PC-3 (cell line): ENCODE data around the gene IRAK4. TPM values are rescaled to one million over a fixed set of nuclear protein-coding genes. Genes with fewer than 3 reads are reported as not detected.

Experiments
- ATAC-seq: fragments of 200-7000 bp; cut with Tn5 transposase; 2 replicates; pipeline ENCODE4 v1.9.1; 2020; ENCODE audit warnings: mild to moderate bottlenecking, moderate library complexity
- BruUV-seq: library from RNA; stranded (reverse); fragments of 400-500 nt; replicated peaks from 2 replicates; lab custom pipeline; 2021; lab: Mats Ljungman, UMichigan
- CTCF ChIA-PET: fragments of 300-600 bp; sonication (Branson Sonifier 250); formaldehyde crosslinking; loops from one replicate; lab custom pipeline; 2022; ENCODE audit warnings: antibody characterized with exemption; lab: Charles Lee
- POLR2A ChIA-PET: fragments of 300-600 bp; sonication (Branson Sonifier 250); formaldehyde crosslinking; loops from one replicate; lab custom pipeline; 2022; ENCODE audit warnings: antibody characterized with exemption; ENCODE audit not compliant: unreplicated experiment; lab: Charles Lee
- DNase-seq: peaks from one replicate; pipeline ENCODE4 v3.0.0-alpha.2; 2015
- H2AFZ ChIP-seq: fragments of 300-600 bp; sonication (generic); 2 replicates; pipeline ENCODE4 v1.6.0; 2016; ENCODE audit warnings: antibody characterized with exemption, low read length
- H3F3A ChIP-seq: fragments of 300-600 bp; sonication (generic); one replicate; pipeline ENCODE4 v1.6.0; 2017; ENCODE audit warnings: antibody characterized with exemption, low read length, control low read depth, mild to moderate bottlenecking; ENCODE audit not compliant: unreplicated experiment
- H3K27ac ChIP-seq: fragments of 300-600 bp; sonication (generic); 2 replicates; pipeline ENCODE4 v1.5.1; 2016; ENCODE audit warnings: mild to moderate bottlenecking, low read length
- H3K27me3 ChIP-seq: fragments of 300-600 bp; sonication (generic); 2 replicates; pipeline ENCODE4 v1.6.1; 2016; ENCODE audit warnings: low read length, mixed read lengths
- H3K36me3 ChIP-seq: fragments of 300-600 bp; sonication (generic); 2 replicates; pipeline ENCODE4 v1.6.1; 2016; ENCODE audit warnings: low read depth, mixed run types, low read length, mixed read lengths
- H3K4me1 ChIP-seq: fragments of 300-600 bp; sonication (generic); 2 replicates; pipeline ENCODE4 v1.5.1; 2016; ENCODE audit warnings: low read length; ENCODE audit not compliant: insufficient read depth
- H3K4me2 ChIP-seq: fragments of 300-600 bp; sonication (generic); 2 replicates; pipeline ENCODE4 v1.6.0; 2016; ENCODE audit warnings: low read length
- H3K4me3 ChIP-seq: fragments of 300-600 bp; sonication (generic); 2 replicates; pipeline ENCODE4 v1.5.1; 2016; ENCODE audit warnings: mild to moderate bottlenecking, low read length, mixed read lengths
- H3K79me2 ChIP-seq: fragments of 300-600 bp; sonication (generic); 2 replicates; pipeline ENCODE4 v1.6.1; 2017; ENCODE audit warnings: low read length, mixed read lengths
- H3K9ac ChIP-seq: fragments of 300-600 bp; sonication (generic); 2 replicates; pipeline ENCODE4 v1.6.0; 2016; ENCODE audit warnings: mild to moderate bottlenecking, low read length
- H3K9me2 ChIP-seq: fragments of 300-600 bp; sonication (generic); replicated peaks from 2 replicates; pipeline ENCODE4 v1.6.1; 2016; ENCODE audit warnings: mixed run types, low read length, mixed read lengths
- H3K9me3 ChIP-seq: fragments of 300-600 bp; sonication (generic); 2 replicates; pipeline ENCODE4 v1.6.1; 2016; ENCODE audit warnings: low read length, mixed read lengths
- H4K20me1 ChIP-seq: fragments of 300-600 bp; sonication (generic); 2 replicates; pipeline ENCODE4 v1.6.1; 2016; ENCODE audit warnings: low read length, mixed read lengths
- EZH2 ChIP-seq: fragments of 300-600 bp; sonication (generic); IDR thresholded peaks from one replicate; pipeline ENCODE4 v1.6.1; 2017; ENCODE audit warnings: antibody characterized with exemption, mild to moderate bottlenecking, low read length; ENCODE audit not compliant: unreplicated experiment
- EZH2phosphoT487 ChIP-seq: fragments of 300-600 bp; sonication (generic); IDR thresholded peaks from 2 replicates; pipeline ENCODE4 v1.6.1; 2018; ENCODE audit warnings: mild to moderate bottlenecking, antibody characterized with exemption, low read length, borderline replicate concordance
- intact Hi-C: fragments of 100-400 bp; cut with micrococcal nuclease; formaldehyde crosslinking; loops from 2 replicates; pipeline ENCODE4 v1.9.0; 2023
- total RNA-seq: library from RNA; depleted of rRNA; stranded (reverse); fragments of >200 nt; gene quantifications from 2 replicates; pipeline ENCODE4 v1.2.3, GENCODE V29; 2014
- TF ChIP-seq, protein P1 (sequence below): fragments of 300-600 bp; sonication (generic); conservative IDR thresholded peaks from 2 replicates; pipeline ENCODE4 v1.5.1; 2017; ENCODE audit warnings: antibody characterized with exemption, low read depth, mild to moderate bottlenecking, low read length

The IRAK4 gene
- total RNA-seq, 1 experiment from 2014 or later, result 8.9 TPM

- Histone ChIP-seq H3K27me3 (no peaks in the 10 kb centered on the region), H4K20me1 (no peaks in the 10 kb centered on the region), H3K4me2 (no peak overlapping the region), H3K9me2 (no peaks in the 10 kb centered on the region), H3K4me1 (peaks cover 35% of the 10 kb centered on the region), H3K27ac (no peak overlapping the region), H2AFZ (no peak overlapping the region), H3K9me3 (no peaks in the 10 kb centered on the region), H3K9ac (no peak overlapping the region), H3K36me3 (peaks cover 14% of the 10 kb centered on the region), H3K4me3 (no peak overlapping the region), H3K79me2 (no peaks in the 10 kb centered on the region), H3F3A (no peaks in the 10 kb centered on the region)
- peak; percentile 51 for DNase-seq
- ATAC-seq, result no peak
- CTCF ChIA-PET, result no interaction called here
- intact Hi-C loops, result no loop called here
- BruUV-seq, result no TSS peak
- TF ChIP-seq, protein P1, sequence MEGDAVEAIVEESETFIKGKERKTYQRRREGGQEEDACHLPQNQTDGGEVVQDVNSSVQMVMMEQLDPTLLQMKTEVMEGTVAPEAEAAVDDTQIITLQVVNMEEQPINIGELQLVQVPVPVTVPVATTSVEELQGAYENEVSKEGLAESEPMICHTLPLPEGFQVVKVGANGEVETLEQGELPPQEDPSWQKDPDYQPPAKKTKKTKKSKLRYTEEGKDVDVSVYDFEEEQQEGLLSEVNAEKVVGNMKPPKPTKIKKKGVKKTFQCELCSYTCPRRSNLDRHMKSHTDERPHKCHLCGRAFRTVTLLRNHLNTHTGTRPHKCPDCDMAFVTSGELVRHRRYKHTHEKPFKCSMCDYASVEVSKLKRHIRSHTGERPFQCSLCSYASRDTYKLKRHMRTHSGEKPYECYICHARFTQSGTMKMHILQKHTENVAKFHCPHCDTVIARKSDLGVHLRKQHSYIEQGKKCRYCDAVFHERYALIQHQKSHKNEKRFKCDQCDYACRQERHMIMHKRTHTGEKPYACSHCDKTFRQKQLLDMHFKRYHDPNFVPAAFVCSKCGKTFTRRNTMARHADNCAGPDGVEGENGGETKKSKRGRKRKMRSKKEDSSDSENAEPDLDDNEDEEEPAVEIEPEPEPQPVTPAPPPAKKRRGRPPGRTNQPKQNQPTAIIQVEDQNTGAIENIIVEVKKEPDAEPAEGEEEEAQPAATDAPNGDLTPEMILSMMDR, result no peak
- no peak for TF ChIP-seq EZH2phosphoT487
- no peak for TF ChIP-seq EZH2
- POLR2A ChIA-PET, result no interaction called here
Measured at GRCh38 chr12:43789941-43790340, 31.2 kb downstream of the IRAK4 start.

DNA sequence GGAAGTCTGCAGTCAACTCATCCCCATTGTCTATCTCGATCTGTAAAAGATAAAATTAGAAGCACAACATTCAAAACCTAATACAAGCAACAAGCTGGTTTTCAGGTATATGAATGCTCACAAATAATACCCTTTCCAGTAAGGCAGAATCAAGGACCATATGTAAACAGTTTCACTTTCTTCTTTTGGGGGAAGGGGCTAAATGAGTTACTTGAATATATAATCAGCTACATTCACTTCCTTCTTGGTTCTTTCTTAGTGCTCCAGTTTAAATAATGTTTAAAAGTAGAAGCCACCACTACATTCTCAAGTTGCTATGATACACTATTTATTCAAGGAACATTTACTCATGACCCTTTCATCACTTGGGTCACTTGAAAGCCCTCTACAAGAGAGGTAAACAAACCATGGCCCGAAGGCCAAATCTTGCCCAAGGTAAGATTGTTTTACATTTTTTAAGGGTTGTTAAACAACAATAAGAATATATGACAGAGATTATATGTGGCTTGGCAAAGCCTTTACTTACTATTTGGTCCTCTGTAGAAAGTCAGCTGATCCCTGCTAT lies 37.0 kb downstream of the IRAK4 start:
- TF ChIP-seq EZH2phosphoT487, result no peak
- no peak for TF ChIP-seq EZH2
- TF ChIP-seq, protein P1, result no peak
- H3K9me3 ChIP-seq, result no peaks in the 10 kb centered on the region
- no peaks in the 10 kb centered on the region for H3K27me3 ChIP-seq
- POLR2A ChIA-PET, result interaction anchor here (0.6 kb wide), 1 partner anchor 32 kb away, joined by 3 read pairs; no protein-coding TSS in a partner anchor
- H3K9ac ChIP-seq, result peak overlapping the region; percentile 39
- H3K4me2 ChIP-seq, result peak overlapping the region; percentile 62
- peaks cover 40% of the 10 kb centered on the region for H3K36me3 ChIP-seq
- BruUV-seq, result no TSS peak
- ATAC-seq, result peak; percentile 67
- intact Hi-C loops, result loop anchor here (1.0 to 5.0 kb wide), 3 partner anchors 8 to 87 kb away; partner anchors contain the start of gene TMEM117
- peaks cover under 1% of the 10 kb centered on the region; the same call in 1 of the 2 replicates for H3K79me2 ChIP-seq
- CTCF ChIA-PET, result interaction anchor here (0.6 kb wide), 1 partner anchor 29 kb away, joined by 3 read pairs; no protein-coding TSS in a partner anchor
- no peaks in the 10 kb centered on the region for H4K20me1 ChIP-seq
- no peaks in the 10 kb centered on the region for H3K9me2 ChIP-seq
- H3F3A ChIP-seq, result peaks cover 20% of the 10 kb centered on the region
- peaks cover 50% of the 10 kb centered on the region for H3K4me1 ChIP-seq
- H3K27ac ChIP-seq, result peak overlapping the region; percentile 86
- no peak overlapping the region for H2AFZ ChIP-seq
- H3K4me3 ChIP-seq, result peak overlapping the region; percentile 8; the same call in 1 of the 2 replicates
- DNase-seq, result peak; percentile 97
